Loucy (cell line): ENCODE results near the gene PNLIPRP2.

Source experiments
- H2AFZ ChIP-seq: fragments of 200-600 bp; sonication (generic); 2 replicates; pipeline ENCODE4 v1.6.0; 2016; ENCODE audit warnings: antibody characterized with exemption, mild to moderate bottlenecking, low read length, moderate library complexity
- H3F3A ChIP-seq: fragments of 200-600 bp; 2 replicates; pipeline ENCODE4 v1.6.0; 2016; ENCODE audit warnings: antibody characterized with exemption, low read depth, mild to moderate bottlenecking
- H3K27me3 ChIP-seq: fragments of 200-600 bp; sonication (generic); 2 replicates; pipeline ENCODE4 v1.6.1; 2014; ENCODE audit warnings: low read length, mild to moderate bottlenecking; ENCODE audit not compliant: insufficient read depth, poor library complexity, severe bottlenecking
- H3K36me3 ChIP-seq: fragments of 200-600 bp; sonication (generic); 2 replicates; pipeline ENCODE4 v1.6.1; 2016; ENCODE audit warnings: low read length; ENCODE audit not compliant: insufficient read depth
- H3K4me1 ChIP-seq: fragments of 200-600 bp; sonication (generic); 2 replicates; pipeline ENCODE4 v1.5.1; 2014; ENCODE audit warnings: low read length, mild to moderate bottlenecking; ENCODE audit not compliant: insufficient read depth, poor library complexity, severe bottlenecking
- H3K4me2 ChIP-seq: fragments of 200-600 bp; sonication (generic); 2 replicates; pipeline ENCODE4 v1.6.0; 2014; ENCODE audit warnings: antibody characterized with exemption, low read length, low read depth, mild to moderate bottlenecking; ENCODE audit not compliant: poor library complexity, severe bottlenecking
- H3K4me3 ChIP-seq: fragments of 200-600 bp; sonication (generic); 2 replicates; pipeline ENCODE4 v1.5.1; 2014; ENCODE audit warnings: low read length, mild to moderate bottlenecking, mixed read lengths; ENCODE audit not compliant: poor library complexity, severe bottlenecking
- H3K79me2 ChIP-seq: fragments of 200-600 bp; sonication (generic); 2 replicates; pipeline ENCODE4 v1.6.1; 2014; ENCODE audit warnings: low read length; ENCODE audit not compliant: insufficient read depth
- H3K9ac ChIP-seq: fragments of 200-600 bp; sonication (generic); 2 replicates; pipeline ENCODE4 v1.6.0; 2014; ENCODE audit warnings: mild to moderate bottlenecking, low read depth, low read length, moderate library complexity; ENCODE audit not compliant: poor library complexity, severe bottlenecking
- H3K9me2 ChIP-seq: fragments of 200-600 bp; sonication (generic); replicated peaks from 2 replicates; pipeline ENCODE4 v1.6.1; 2016; ENCODE audit warnings: low read depth, low read length, mixed read lengths
- H3K9me3 ChIP-seq: fragments of 200-600 bp; sonication (generic); 2 replicates; pipeline ENCODE4 v1.6.1; 2014; ENCODE audit warnings: mild to moderate bottlenecking, antibody characterized with exemption, low read length, low read depth; ENCODE audit not compliant: insufficient read depth
- H4K20me1 ChIP-seq: fragments of 200-600 bp; sonication (generic); 2 replicates; pipeline ENCODE4 v1.6.0; 2014; ENCODE audit warnings: antibody characterized with exemption, low read length, mild to moderate bottlenecking; ENCODE audit not compliant: insufficient read depth, poor library complexity, severe bottlenecking
- EZH2phosphoT487 ChIP-seq: fragments of 200-600 bp; IDR thresholded peaks from 2 replicates; pipeline ENCODE4 v1.6.1; 2018; ENCODE audit warnings: antibody characterized with exemption, mild to moderate bottlenecking, moderate library complexity, borderline replicate concordance
- TF ChIP-seq, protein P1 (sequence below): fragments of 200-600 bp; sonication (generic); conservative IDR thresholded peaks from 2 replicates; pipeline ENCODE4 v1.5.1; 2014; ENCODE audit warnings: mild to moderate bottlenecking, antibody characterized with exemption, low read length

The PNLIPRP2 gene

DNA sequence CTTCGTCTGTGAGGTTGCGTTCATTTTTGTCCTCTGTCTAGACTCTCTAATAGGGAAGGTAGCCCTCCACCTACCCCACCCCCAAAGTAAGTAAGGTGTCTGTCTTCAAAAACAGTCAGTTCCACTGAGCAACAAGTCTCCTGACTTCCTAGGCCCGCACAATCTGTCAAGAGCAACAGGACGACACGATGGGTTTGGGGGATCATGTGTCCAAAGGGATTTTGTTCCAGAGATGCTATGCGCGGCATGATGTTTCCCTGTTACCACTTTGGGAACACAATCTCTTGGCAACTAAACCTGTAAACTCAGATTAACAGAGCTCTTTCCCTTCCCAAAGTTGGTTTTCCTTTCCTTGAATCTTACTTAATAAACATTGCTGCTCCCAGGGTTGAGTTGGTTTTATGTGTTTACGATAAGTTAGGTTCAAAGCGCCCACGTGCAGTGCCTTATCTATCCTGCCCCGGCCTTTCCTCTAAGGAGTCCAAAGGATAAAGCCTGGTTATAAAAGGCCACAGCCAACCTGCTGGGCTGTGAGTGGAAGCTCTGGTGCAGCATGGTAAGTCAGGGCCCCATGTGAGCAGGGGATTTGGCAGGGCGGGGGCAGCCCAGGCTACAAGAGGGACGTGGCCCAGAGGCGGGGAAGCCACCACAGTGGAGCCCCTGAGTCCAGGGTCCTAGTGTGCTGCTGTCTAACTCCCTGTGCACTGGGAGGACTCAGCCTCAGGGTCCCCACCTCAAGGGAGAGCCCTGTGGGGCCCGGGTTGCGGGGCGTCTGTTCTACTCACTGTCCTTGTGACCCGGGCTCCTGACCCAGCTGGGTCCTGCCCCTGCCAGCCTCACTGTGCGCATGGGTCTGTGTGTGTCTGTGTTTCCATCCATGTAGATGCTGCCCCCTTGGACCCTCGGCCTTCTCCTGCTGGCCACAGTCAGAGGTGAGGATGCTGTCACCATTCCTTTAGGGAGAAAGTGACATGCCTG, at the start of gene PNLIPRP2:
PNLIPRP2 (plus strand) TSS at position 531 of the 978 bp plus-strand sequence.
- TF ChIP-seq, protein P1, sequence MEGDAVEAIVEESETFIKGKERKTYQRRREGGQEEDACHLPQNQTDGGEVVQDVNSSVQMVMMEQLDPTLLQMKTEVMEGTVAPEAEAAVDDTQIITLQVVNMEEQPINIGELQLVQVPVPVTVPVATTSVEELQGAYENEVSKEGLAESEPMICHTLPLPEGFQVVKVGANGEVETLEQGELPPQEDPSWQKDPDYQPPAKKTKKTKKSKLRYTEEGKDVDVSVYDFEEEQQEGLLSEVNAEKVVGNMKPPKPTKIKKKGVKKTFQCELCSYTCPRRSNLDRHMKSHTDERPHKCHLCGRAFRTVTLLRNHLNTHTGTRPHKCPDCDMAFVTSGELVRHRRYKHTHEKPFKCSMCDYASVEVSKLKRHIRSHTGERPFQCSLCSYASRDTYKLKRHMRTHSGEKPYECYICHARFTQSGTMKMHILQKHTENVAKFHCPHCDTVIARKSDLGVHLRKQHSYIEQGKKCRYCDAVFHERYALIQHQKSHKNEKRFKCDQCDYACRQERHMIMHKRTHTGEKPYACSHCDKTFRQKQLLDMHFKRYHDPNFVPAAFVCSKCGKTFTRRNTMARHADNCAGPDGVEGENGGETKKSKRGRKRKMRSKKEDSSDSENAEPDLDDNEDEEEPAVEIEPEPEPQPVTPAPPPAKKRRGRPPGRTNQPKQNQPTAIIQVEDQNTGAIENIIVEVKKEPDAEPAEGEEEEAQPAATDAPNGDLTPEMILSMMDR, result no peak
- no peak for TF ChIP-seq EZH2phosphoT487
- H3K4me3 ChIP-seq, result no peak within 1 kb of the TSS
- H3K9ac ChIP-seq, result no peak within 1 kb of the TSS
- no peaks in the 10 kb centered on the region for H3K9me3 ChIP-seq
- H2AFZ ChIP-seq, result no peak within 1 kb of the TSS
- no peaks in the 10 kb centered on the region for H4K20me1 ChIP-seq
- H3K4me1 ChIP-seq, result no peaks in the 10 kb centered on the region
- no peaks in the 10 kb centered on the region for H3F3A ChIP-seq
- no peaks in the 10 kb centered on the region for H3K36me3 ChIP-seq
- no peaks in the 10 kb centered on the region for H3K27me3 ChIP-seq
- no peaks in the 10 kb centered on the region for H3K9me2 ChIP-seq
- no peaks in the 10 kb centered on the region for H3K79me2 ChIP-seq
- H3K4me2 ChIP-seq, result no peak within 1 kb of the TSS

DNA sequence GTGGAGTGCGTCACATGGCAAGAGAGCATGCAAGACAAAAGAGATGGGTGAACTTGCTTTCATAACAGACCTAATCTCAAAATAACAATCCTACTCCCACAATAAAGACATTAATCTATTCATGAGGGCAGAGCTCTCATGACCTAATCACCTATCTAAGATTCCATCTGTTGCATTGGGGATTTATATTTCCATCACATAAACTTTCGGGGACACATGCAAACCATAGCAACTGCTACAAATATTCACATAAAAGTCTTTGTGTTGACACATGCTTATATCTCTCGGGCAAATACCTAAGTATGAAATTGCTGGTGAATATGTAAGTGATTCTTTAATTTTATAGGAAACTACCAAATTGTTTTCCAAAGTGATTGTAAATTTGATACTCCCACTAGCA, 46.0 kb upstream of the PNLIPRP2 start:
- Histone ChIP-seq H3K79me2 (no peaks in the 10 kb centered on the region), H3K4me2 (no peak overlapping the region), H3K9me2 (no peaks in the 10 kb centered on the region), H3K4me1 (no peaks in the 10 kb centered on the region), H3K9ac (no peak overlapping the region), H2AFZ (no peak overlapping the region), H3K9me3 (no peaks in the 10 kb centered on the region), H3F3A (no peaks in the 10 kb centered on the region), H3K27me3 (no peaks in the 10 kb centered on the region), H3K36me3 (no peaks in the 10 kb centered on the region), H4K20me1 (no peaks in the 10 kb centered on the region), H3K4me3 (no peak overlapping the region)
- TF ChIP-seq EZH2phosphoT487, result no peak
- TF ChIP-seq, protein P1, result no peak

DNA sequence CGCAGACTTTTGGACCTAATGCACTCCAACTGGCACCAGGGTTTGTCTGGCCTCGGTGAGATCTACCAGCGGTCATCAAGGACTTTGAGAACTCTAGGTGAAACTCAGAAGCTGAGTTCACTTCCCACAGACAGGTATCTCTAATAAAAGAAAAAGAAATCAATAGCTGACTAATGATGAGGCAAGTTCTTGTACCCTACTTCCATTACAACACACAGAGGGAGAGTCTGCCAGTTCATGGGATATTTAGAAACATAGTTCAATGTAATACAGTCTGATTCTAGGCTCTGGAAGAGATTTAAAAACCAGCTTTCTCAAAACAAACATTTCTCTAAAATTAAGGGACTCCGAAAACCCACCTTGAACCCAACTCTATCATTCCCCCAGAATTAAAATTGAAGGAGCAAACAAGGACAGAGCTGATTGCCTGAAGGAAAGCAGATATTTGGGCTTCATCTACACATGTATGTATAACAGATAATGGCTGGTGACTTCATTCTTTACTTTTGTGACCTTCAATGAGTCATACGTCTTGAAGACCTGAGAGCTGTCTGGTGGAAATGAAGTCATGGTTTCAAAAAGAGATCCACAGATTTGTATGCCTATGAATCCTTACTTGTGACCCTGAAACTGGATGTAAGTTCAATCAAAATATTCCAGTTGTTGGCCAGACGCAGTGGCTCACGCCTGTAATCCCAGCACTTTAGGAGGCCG, 32.7 kb upstream of the PNLIPRP2 start:
- Histone ChIP-seq H3K4me3 (no peak overlapping the region), H2AFZ (no peak overlapping the region), H4K20me1 (no peaks in the 10 kb centered on the region), H3K4me2 (no peak overlapping the region), H3K9me2 (no peaks in the 10 kb centered on the region), H3K36me3 (no peaks in the 10 kb centered on the region), H3K27me3 (no peaks in the 10 kb centered on the region), H3K4me1 (no peaks in the 10 kb centered on the region), H3K9me3 (no peaks in the 10 kb centered on the region), H3K9ac (no peak overlapping the region), H3K79me2 (no peaks in the 10 kb centered on the region), H3F3A (no peaks in the 10 kb centered on the region)
- TF ChIP-seq EZH2phosphoT487, result no peak
- TF ChIP-seq, protein P1, result no peak
